RWPE2 (cell line): ENCODE results near the gene USP6.
"Not testable (repeated sequence)": the region's sequence is repeated elsewhere in the genome, so short reads cannot be mapped to it uniquely, and the experiment has no call there.

Source experiments
- ATAC-seq: fragments of 200-7000 bp; cut with Tn5 transposase; 3 replicates; pipeline ENCODE4 v1.9.1; 2021; ENCODE audit warnings: low read depth
- DNase-seq: peaks from one replicate; pipeline ENCODE4 v3.0.0-alpha.2; 2020; ENCODE audit warnings: low spot score
- H3K27ac ChIP-seq: fragments of 450-650 bp; 2 replicates; pipeline ENCODE4 v1.5.1; 2017; ENCODE audit warnings: mild to moderate bottlenecking; ENCODE audit not compliant: poor library complexity, severe bottlenecking
- H3K27me3 ChIP-seq: fragments of 250-450 bp; sonication (Bioruptor Pico); 2 replicates; pipeline ENCODE4 v1.5.1; 2021; ENCODE audit warnings: mild to moderate bottlenecking, moderate library complexity; ENCODE audit not compliant: insufficient read depth, poor library complexity, severe bottlenecking
- H3K36me3 ChIP-seq: fragments of 250-450 bp; sonication (Bioruptor Pico); 2 replicates; pipeline ENCODE4 v1.5.1; 2020; ENCODE audit warnings: low read depth, mild to moderate bottlenecking, moderate library complexity
- H3K4me1 ChIP-seq: fragments of 250-450 bp; sonication (Bioruptor Pico); 2 replicates; pipeline ENCODE4 v1.5.1; 2021; ENCODE audit warnings: mild to moderate bottlenecking, moderate library complexity; ENCODE audit not compliant: insufficient read depth, poor library complexity, severe bottlenecking
- H3K4me3 ChIP-seq: fragments of 250-450 bp; sonication (Bioruptor Pico); 2 replicates; pipeline ENCODE4 v1.5.1; 2021; ENCODE audit warnings: mild to moderate bottlenecking, moderate library complexity; ENCODE audit not compliant: severe bottlenecking
- H3K9me3 ChIP-seq: fragments of 250-450 bp; sonication (Bioruptor Pico); 2 replicates; pipeline ENCODE4 v1.5.1; 2021; ENCODE audit warnings: mild to moderate bottlenecking, moderate library complexity; ENCODE audit not compliant: severe bottlenecking
- CTCF ChIP-seq: fragments of 450-650 bp; IDR thresholded peaks from one replicate; pipeline ENCODE4 v1.5.1; 2017; ENCODE audit warnings: mild to moderate bottlenecking, moderate library complexity; ENCODE audit not compliant: poor library complexity, severe bottlenecking

The USP6 gene

GRCh38 chr17:5132503-5133225 is 16.8 kb downstream of the USP6 start:
- H3K9me3 ChIP-seq, H3K36me3 ChIP-seq, H3K27me3 ChIP-seq, ATAC-seq, H3K4me1 ChIP-seq, DNase-seq, H3K27ac ChIP-seq, H3K4me3 ChIP-seq: not testable (repeated sequence)

DNA sequence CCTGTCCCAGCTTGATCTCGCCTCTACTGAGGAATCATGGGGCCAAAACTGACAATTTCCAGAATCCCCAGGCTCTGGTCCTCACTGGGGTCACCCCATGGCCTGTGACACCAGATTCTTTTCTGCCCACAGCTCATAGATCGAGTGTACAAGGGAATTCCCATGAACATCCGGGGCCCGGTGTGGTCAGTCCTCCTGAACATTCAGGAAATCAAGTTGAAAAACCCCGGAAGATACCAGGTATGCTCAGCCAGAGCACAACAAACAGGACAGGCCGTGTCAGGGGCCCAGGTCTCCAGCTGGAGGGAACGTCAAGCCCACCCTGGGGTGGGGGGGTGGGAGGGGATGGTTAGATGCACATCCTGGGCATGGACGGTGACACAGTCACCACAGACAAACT is 17.5 kb downstream of the USP6 start:
- Histone ChIP-seq H3K27me3 (no peaks in the 10 kb centered on the region), H3K4me1 (no peaks in the 10 kb centered on the region), H3K36me3 (no peaks in the 10 kb centered on the region), H3K9me3 (no peaks in the 10 kb centered on the region), H3K27ac (no peak overlapping the region), H3K4me3 (no peak overlapping the region)
- ATAC-seq (no peak), DNase-seq (no peak)
- TF ChIP-seq CTCF: no peak

GRCh38 chr17:5133961-5134360 is 18.1 kb downstream of the USP6 start:
- H3K4me3 ChIP-seq, H3K36me3 ChIP-seq, H3K27ac ChIP-seq, H3K9me3 ChIP-seq, H3K4me1 ChIP-seq, H3K27me3 ChIP-seq, DNase-seq, ATAC-seq: not testable (repeated sequence)

- not testable (repeated sequence) for H3K27ac ChIP-seq, H3K4me3 ChIP-seq, H3K4me1 ChIP-seq, ATAC-seq, H3K9me3 ChIP-seq, H3K27me3 ChIP-seq, DNase-seq, H3K36me3 ChIP-seq
These were observed 18.7 kb downstream of the USP6 start for GRCh38 chr17:5134571-5134970.

DNA sequence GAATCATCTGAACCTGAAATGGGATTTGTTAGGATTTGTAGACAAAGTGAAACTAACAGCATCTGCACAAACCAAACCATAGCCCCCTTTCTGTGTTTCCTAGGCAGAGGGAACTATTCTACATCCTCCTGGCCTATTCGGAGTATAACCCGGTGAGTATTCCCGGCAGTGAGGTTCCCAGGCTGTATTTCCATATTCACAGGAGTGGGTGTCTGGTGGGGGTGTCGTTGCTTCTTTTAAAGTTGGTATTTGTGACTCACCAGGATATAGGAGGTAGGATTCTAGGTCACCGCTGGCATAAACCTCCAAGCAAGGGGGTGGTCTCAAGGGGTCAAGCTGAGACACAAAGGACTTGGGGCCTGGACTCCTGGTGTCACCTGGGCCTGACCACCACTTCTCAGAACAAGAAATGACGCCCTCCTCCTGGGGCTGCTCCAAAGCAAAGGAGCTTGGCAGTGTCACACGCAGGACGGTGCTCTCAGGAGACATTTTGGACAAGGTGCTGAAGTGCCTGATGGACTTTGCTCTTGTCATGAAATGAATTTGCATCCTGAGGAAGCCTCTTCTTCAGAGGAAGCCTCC is 19.4 kb downstream of the USP6 start:
- not testable (repeated sequence) for ATAC-seq, H3K9me3 ChIP-seq, DNase-seq, H3K4me1 ChIP-seq, H3K36me3 ChIP-seq, H3K4me3 ChIP-seq, H3K27ac ChIP-seq, H3K27me3 ChIP-seq

DNA sequence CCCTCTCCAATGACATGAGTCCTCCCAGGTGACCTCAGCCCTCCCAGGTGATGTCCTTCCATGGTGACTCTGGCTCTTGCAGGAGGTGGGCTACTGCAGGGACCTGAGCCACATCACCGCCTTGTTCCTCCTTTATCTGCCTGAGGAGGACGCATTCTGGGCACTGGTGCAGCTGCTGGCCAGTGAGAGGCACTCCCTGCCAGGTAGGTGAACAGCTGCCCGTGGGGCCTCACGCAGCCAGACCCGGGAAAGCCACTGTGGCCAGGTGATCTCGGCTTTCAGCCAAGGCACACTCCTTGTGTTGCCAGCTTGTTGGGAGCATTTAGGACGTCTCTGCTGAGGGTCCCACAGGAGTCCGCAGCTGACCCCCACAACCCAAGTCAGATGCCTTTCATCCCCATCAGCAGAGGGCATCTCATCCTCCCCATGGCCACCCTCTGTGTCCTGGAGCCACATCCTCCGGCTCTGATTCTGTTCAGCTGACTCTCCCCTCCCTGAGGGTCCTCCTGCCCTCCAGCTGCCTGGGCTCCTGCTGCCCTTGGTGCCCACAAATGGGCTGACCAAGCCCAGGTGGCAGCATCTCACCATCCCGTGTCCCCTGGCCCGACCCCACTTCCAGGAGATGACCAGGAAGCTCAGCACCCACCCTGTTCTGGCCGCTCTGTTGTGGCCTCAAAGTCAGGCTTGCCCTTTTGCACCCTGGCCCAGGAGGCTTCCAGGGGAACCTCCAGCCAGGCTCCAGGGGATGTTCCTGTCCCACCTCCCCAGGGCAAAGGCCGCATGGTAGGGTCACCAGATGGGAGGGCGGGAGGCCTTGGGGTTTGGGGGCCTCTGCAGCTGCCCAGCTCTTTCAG is 20.1 kb downstream of the USP6 start:
- H3K9me3 ChIP-seq: no peaks in the 10 kb centered on the region
- H3K27ac ChIP-seq: no peak overlapping the region
- no peak for ATAC-seq
- no peak overlapping the region for H3K4me3 ChIP-seq
- no peak for DNase-seq
- no peaks in the 10 kb centered on the region for H3K27me3 ChIP-seq
- H3K4me1 ChIP-seq: no peaks in the 10 kb centered on the region
- no peaks in the 10 kb centered on the region for H3K36me3 ChIP-seq
- no peak for TF ChIP-seq CTCF

GRCh38 chr17:5136580-5137412 is 21.0 kb downstream of the USP6 start:
- not testable (repeated sequence) for H3K27ac ChIP-seq, H3K9me3 ChIP-seq, DNase-seq, H3K36me3 ChIP-seq, H3K27me3 ChIP-seq, ATAC-seq, H3K4me1 ChIP-seq, H3K4me3 ChIP-seq

GRCh38 chr17:5137511-5138197 is 21.8 kb downstream of the USP6 start:
- H3K4me1 ChIP-seq, H3K4me3 ChIP-seq, DNase-seq, H3K27me3 ChIP-seq, ATAC-seq, H3K27ac ChIP-seq, H3K36me3 ChIP-seq, H3K9me3 ChIP-seq: not testable (repeated sequence)
